SK-N-SH treated with all-trans-retinoic acid at 6 μM for 48 hours (cell line): ENCODE measurements around the gene LCLAT1.

Experiments used
- ATAC-seq: fragments of 200-7000 bp; cut with Tn5 transposase; 3 replicates; pipeline ENCODE4 v1.9.1; 2020; ENCODE audit warnings: mild to moderate bottlenecking, moderate library complexity
- ARNTL ChIP-seq: fragments of 450-650 bp; formaldehyde crosslinking; IDR thresholded peaks from 2 replicates; pipeline ENCODE4 v1.5.0; 2020; ENCODE audit warnings: low read depth, mild to moderate bottlenecking, moderate library complexity, borderline replicate concordance
- BACH2 ChIP-seq: fragments of 250-450 bp; sonication (Bioruptor Pico); IDR thresholded peaks from 2 replicates; pipeline ENCODE4 v1.9.0; 2021; ENCODE audit warnings: mild to moderate bottlenecking, borderline replicate concordance
- CSDC2 ChIP-seq: fragments of 250-450 bp; sonication (Bioruptor Pico); IDR thresholded peaks from 2 replicates; pipeline ENCODE4 v1.5.0; 2020; ENCODE audit warnings: mild to moderate bottlenecking, moderate library complexity
- ESRRG ChIP-seq: fragments of 250-450 bp; sonication (Bioruptor Pico); IDR thresholded peaks from 2 replicates; pipeline ENCODE4 v1.6.1; 2021; ENCODE audit warnings: mild to moderate bottlenecking
- ISL1 ChIP-seq: fragments of 250-450 bp; sonication (Bioruptor Pico); IDR thresholded peaks from 2 replicates; pipeline ENCODE4 v2.1.2; 2022; ENCODE audit warnings: mild to moderate bottlenecking, moderate library complexity
- OSR1 ChIP-seq: fragments of 250-450 bp; sonication (Bioruptor Pico); IDR thresholded peaks from 2 replicates; pipeline ENCODE4 v1.8.0; 2022; ENCODE audit warnings: moderate library complexity, mild to moderate bottlenecking, inconsistent platforms
- POU6F1 ChIP-seq: fragments of 250-450 bp; sonication (Bioruptor Pico); IDR thresholded peaks from 2 replicates; pipeline ENCODE4 v1.8.0; 2021; ENCODE audit warnings: low read depth, mild to moderate bottlenecking, moderate library complexity, borderline replicate concordance
- PPARA ChIP-seq: fragments of 250-450 bp; sonication (Bioruptor Pico); IDR thresholded peaks from 2 replicates; pipeline ENCODE4 v1.5.0; 2020; ENCODE audit warnings: mild to moderate bottlenecking, borderline replicate concordance
- RARB ChIP-seq: fragments of 250-450 bp; sonication (Bioruptor Pico); IDR thresholded peaks from 2 replicates; pipeline ENCODE4 v1.8.0; 2021; ENCODE audit warnings: mild to moderate bottlenecking, moderate library complexity
- TCF4 ChIP-seq: fragments of 250-450 bp; sonication (Bioruptor Pico); IDR thresholded peaks from 2 replicates; pipeline ENCODE4 v1.8.0; 2021; ENCODE audit warnings: mild to moderate bottlenecking, moderate library complexity, borderline replicate concordance
- TSHZ2 ChIP-seq: fragments of 250-450 bp; sonication (Bioruptor Pico); IDR thresholded peaks from 2 replicates; pipeline ENCODE4 v1.5.0; 2020; ENCODE audit warnings: mild to moderate bottlenecking, moderate library complexity
- ZC3H10 ChIP-seq: fragments of 250-450 bp; sonication (Bioruptor Pico); IDR thresholded peaks from 2 replicates; pipeline ENCODE4 v1.5.1; 2021; ENCODE audit warnings: mild to moderate bottlenecking, moderate library complexity
- ZFP30 ChIP-seq: fragments of 450-650 bp; formaldehyde crosslinking; IDR thresholded peaks from 2 replicates; pipeline ENCODE4 v1.5.0; 2022; ENCODE audit warnings: mild to moderate bottlenecking, moderate library complexity
- ZNF565 ChIP-seq: fragments of 450-650 bp; formaldehyde crosslinking; conservative IDR thresholded peaks from 2 replicates; pipeline ENCODE4 v1.5.0; 2020; ENCODE audit warnings: low read depth, mild to moderate bottlenecking, moderate library complexity
- ZNF70 ChIP-seq: fragments of 450-650 bp; formaldehyde crosslinking; IDR thresholded peaks from 2 replicates; pipeline ENCODE4 v1.5.0; 2020; ENCODE audit warnings: mild to moderate bottlenecking, moderate library complexity
- ZNF8 ChIP-seq: fragments of 450-650 bp; formaldehyde crosslinking; IDR thresholded peaks from 2 replicates; pipeline ENCODE4 v1.5.0; 2020; ENCODE audit warnings: mild to moderate bottlenecking, moderate library complexity
- TF ChIP-seq, protein P1 (sequence below): fragments of 250-450 bp; sonication (Bioruptor Pico); IDR thresholded peaks from 2 replicates; pipeline ENCODE4 v1.5.1; 2020; ENCODE audit warnings: low read depth, mild to moderate bottlenecking, moderate library complexity
- TF ChIP-seq, protein P2 (sequence below): fragments of 250-450 bp; sonication (Bioruptor Pico); IDR thresholded peaks from 2 replicates; pipeline ENCODE4 v1.5.1; 2021; ENCODE audit warnings: mild to moderate bottlenecking, moderate library complexity

Gene LCLAT1

GRCh38 chr2:30681022-30681421 is 234.0 kb downstream of the LCLAT1 start (continued):
- TF ChIP-seq ZNF70 (CRISPR knock-in tag) (no peak), ZFP30 (CRISPR knock-in tag) (no peak), ZNF8 (CRISPR knock-in tag) (no peak), POU6F1 (CRISPR knock-in tag) (no peak), ISL1 (CRISPR knock-in tag) (no peak), ZC3H10 (CRISPR knock-in tag) (no peak), ARNTL (CRISPR knock-in tag) (no peak)

- no peak for TF ChIP-seq POU6F1 (CRISPR knock-in tag)
- no peak for TF ChIP-seq TCF4 (CRISPR knock-in tag)
- TF ChIP-seq, protein P1, sequence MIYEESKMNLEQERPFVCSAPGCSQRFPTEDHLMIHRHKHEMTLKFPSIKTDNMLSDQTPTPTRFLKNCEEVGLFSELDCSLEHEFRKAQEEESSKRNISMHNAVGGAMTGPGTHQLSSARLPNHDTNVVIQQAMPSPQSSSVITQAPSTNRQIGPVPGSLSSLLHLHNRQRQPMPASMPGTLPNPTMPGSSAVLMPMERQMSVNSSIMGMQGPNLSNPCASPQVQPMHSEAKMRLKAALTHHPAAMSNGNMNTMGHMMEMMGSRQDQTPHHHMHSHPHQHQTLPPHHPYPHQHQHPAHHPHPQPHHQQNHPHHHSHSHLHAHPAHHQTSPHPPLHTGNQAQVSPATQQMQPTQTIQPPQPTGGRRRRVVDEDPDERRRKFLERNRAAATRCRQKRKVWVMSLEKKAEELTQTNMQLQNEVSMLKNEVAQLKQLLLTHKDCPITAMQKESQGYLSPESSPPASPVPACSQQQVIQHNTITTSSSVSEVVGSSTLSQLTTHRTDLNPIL (CRISPR knock-in tag): no peak
- ATAC-seq: no peak
Observed at GRCh38 chr2:30683236-30683956, 236.3 kb downstream of the LCLAT1 start.

GRCh38 chr2:30684026-30684425 is 237.0 kb downstream of the LCLAT1 start:
- ATAC-seq: no peak
- TF ChIP-seq ZFP30 (CRISPR knock-in tag) (no peak), CSDC2 (CRISPR knock-in tag) (no peak), ZC3H10 (CRISPR knock-in tag) (no peak), BACH2 (CRISPR knock-in tag) (no peak)

DNA sequence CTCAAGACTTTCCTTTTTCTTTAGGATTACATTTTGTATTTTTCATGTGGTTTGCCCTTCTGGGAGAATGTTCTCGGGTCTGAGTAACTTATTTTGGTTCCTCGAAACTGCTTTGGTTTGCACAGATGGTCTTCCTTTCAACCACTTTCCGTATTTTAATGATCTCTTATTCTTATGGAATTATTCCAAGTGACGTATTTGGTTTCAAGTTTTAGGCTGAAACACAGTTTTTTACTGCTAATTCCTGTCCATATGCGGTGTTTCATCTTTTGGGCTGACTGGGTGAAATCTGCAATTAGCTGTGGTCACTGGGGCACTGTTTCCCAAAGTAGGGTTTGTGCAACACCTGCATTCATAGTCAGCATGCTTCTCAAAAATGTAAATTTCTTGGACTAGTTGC is 237.5 kb downstream of the LCLAT1 start:
- TF ChIP-seq ZNF8 (CRISPR knock-in tag) (no peak), ESRRG (CRISPR knock-in tag) (no peak), PPARA (CRISPR knock-in tag) (no peak), BACH2 (CRISPR knock-in tag) (no peak), TSHZ2 (no peak), CSDC2 (CRISPR knock-in tag) (no peak), ZC3H10 (CRISPR knock-in tag) (no peak), TCF4 (CRISPR knock-in tag) (no peak)
- TF ChIP-seq, protein P2, sequence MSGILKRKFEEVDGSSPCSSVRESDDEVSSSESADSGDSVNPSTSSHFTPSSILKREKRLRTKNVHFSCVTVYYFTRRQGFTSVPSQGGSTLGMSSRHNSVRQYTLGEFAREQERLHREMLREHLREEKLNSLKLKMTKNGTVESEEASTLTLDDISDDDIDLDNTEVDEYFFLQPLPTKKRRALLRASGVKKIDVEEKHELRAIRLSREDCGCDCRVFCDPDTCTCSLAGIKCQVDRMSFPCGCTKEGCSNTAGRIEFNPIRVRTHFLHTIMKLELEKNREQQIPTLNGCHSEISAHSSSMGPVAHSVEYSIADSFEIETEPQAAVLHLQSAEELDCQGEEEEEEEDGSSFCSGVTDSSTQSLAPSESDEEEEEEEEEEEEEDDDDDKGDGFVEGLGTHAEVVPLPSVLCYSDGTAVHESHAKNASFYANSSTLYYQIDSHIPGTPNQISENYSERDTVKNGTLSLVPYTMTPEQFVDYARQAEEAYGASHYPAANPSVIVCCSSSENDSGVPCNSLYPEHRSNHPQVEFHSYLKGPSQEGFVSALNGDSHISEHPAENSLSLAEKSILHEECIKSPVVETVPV (CRISPR knock-in tag): no peak
- no peak for ATAC-seq

GRCh38 chr2:30684996-30685395 is 237.9 kb downstream of the LCLAT1 start:
- no peak for ATAC-seq
- TF ChIP-seq ZFP30 (CRISPR knock-in tag) (no peak), RARB (no peak), TCF4 (CRISPR knock-in tag) (no peak), ISL1 (CRISPR knock-in tag) (no peak), ZC3H10 (CRISPR knock-in tag) (no peak), OSR1 (CRISPR knock-in tag) (no peak), ZNF70 (CRISPR knock-in tag) (no peak), ZNF565 (CRISPR knock-in tag) (no peak)
- TF ChIP-seq, protein P1 (CRISPR knock-in tag): no peak
- TF ChIP-seq, protein P2 (CRISPR knock-in tag): no peak
